ENCODE results near the gene PTPRD.

The PTPRD gene

GRCh38 chr9:10054456-10054855, 558.3 kb downstream of the PTPRD start:
- DNase-seq (ENCODE audit: low read depth): no peak

- no peak for DNase-seq (ENCODE audit: low read depth)
Measured at GRCh38 chr9:10052916-10053315, 559.9 kb downstream of the PTPRD start.

- no peak for DNase-seq (ENCODE audit: low read depth)
Measured at GRCh38 chr9:10052181-10052580, 560.6 kb downstream of the PTPRD start.

GRCh38 chr9:10050016-10050415, 562.8 kb downstream of the PTPRD start:
- DNase-seq (ENCODE audit: low read depth): no peak

- no peak for DNase-seq (ENCODE audit: low read depth)
Measured at GRCh38 chr9:10048994-10049393, 563.8 kb downstream of the PTPRD start.

GRCh38 chr9:10045598-10045997, 567.2 kb downstream of the PTPRD start:
- DNase-seq (ENCODE audit: low read depth): no peak

- no peak for DNase-seq (ENCODE audit: low read depth)
Measured at GRCh38 chr9:10041726-10042229, 571.0 kb downstream of the PTPRD start.

GRCh38 chr9:10036095-10036494, 576.7 kb downstream of the PTPRD start:
- DNase-seq (ENCODE audit: low read depth): no peak

GRCh38 chr9:10032166-10032565, 580.6 kb downstream of the PTPRD start:
- no peak for DNase-seq (ENCODE audit: low read depth)

- DNase-seq (ENCODE audit: low read depth): no peak
Measured at GRCh38 chr9:10026443-10026984, 586.3 kb downstream of the PTPRD start.

- DNase-seq (ENCODE audit: low read depth): no peak
Measured at GRCh38 chr9:10015755-10016154, 597.0 kb downstream of the PTPRD start.

- DNase-seq (ENCODE audit: low read depth): no peak
Measured at GRCh38 chr9:10014889-10015288, 597.9 kb downstream of the PTPRD start.

- no peak for DNase-seq (ENCODE audit: low read depth)
Measured at GRCh38 chr9:10009401-10009800, 603.4 kb downstream of the PTPRD start.

- DNase-seq (ENCODE audit: low read depth): no peak
Measured at GRCh38 chr9:10008101-10008799, 604.6 kb downstream of the PTPRD start.

- DNase-seq (ENCODE audit: low read depth): no peak
Measured at GRCh38 chr9:10007356-10007755, 605.4 kb downstream of the PTPRD start.

- no peak for DNase-seq (ENCODE audit: low read depth)
Measured at GRCh38 chr9:10005206-10005605, 607.6 kb downstream of the PTPRD start.

GRCh38 chr9:10003047-10003446, 609.8 kb downstream of the PTPRD start:
- DNase-seq (ENCODE audit: low read depth): no peak

GRCh38 chr9:10000669-10001068, 612.1 kb downstream of the PTPRD start:
- no peak for DNase-seq (ENCODE audit: low read depth)

- DNase-seq (ENCODE audit: low read depth): no peak
Measured at GRCh38 chr9:9998491-9999287, 614.1 kb downstream of the PTPRD start.

- DNase-seq (ENCODE audit: low read depth): no peak
Measured at GRCh38 chr9:9997585-9997984, 615.2 kb downstream of the PTPRD start.

- DNase-seq (ENCODE audit: low read depth): no peak
Measured at GRCh38 chr9:9996259-9996658, 616.5 kb downstream of the PTPRD start.

- DNase-seq (ENCODE audit: low read depth): no peak
Measured at GRCh38 chr9:9992936-9993335, 619.9 kb downstream of the PTPRD start.

GRCh38 chr9:9973062-9973461, 639.7 kb downstream of the PTPRD start:
- no peak for DNase-seq (ENCODE audit: low read depth)

Data from GM04504 (cell line).